ENCODE results near the gene HDHD3. TPM values are rescaled to one million over a fixed set of nuclear protein-coding genes. Genes with fewer than 3 reads are reported as not detected.

Gene HDHD3
- polyA plus RNA-seq, 1 donor (not counting 4 experiments of a cell fraction or from before 2014, with no cell fraction given), result 14.7 TPM

DNA sequence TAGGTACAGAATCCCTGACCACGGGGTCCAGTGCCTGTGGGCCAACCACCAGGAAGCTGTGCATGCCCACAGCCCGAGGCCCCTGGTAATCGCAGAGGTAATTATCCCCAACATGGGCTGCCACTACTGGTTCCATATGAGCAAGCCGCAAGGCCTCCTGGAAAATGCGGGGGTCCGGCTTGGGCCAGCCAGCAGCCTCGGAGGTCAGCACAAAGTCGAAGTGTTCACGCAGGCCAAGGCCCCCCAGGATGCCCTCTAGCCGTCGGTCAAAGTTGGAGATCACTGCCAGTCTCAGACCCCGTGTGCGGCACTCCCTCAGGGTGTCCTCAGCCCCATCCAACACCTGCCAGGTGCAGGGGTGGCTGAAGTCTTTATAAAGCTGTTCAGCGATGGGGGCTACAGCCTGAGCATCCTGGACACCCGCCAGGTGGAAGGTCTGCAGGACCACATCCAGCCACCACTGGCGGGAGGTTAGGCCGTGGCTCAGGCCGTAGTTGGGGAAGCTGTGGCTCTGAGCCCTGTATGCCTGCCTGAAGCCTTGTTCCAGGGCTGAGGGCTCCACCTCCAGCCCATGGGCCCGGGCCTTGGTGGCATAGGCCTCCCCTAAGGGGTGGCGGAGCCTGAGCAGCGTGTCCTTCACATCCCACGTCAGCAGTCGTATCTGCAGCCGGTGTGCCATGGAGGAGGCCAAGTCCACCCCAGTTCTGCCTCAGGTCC is 3.0 kb downstream of the HDHD3 start:
- no peak overlapping the region for H3K27ac ChIP-seq (ENCODE audit: control insufficient read depth, insufficient read depth, low read length)
- H3K79me2 ChIP-seq (ENCODE audit: control insufficient read depth, insufficient read depth, low read length), result peaks cover 7% of the 10 kb centered on the region
- no peak for FAIRE-seq
- no peak overlapping the region for H3K4me2 ChIP-seq (ENCODE audit: control insufficient read depth, extremely low read depth, insufficient read depth, low read depth, low read length)
- H2AFZ ChIP-seq (ENCODE audit: control insufficient read depth, low read length), result no peak overlapping the region
- H3K9me3 ChIP-seq (ENCODE audit: control insufficient read depth, low read depth, low read length), result no peaks in the 10 kb centered on the region
- H3K4me1 ChIP-seq (ENCODE audit: control insufficient read depth, extremely low read depth, insufficient read depth, low read length), result peaks cover 10% of the 10 kb centered on the region
- no peak for DNase-seq (ENCODE audit: low read depth, low spot score)
- H3K4me3 ChIP-seq (ENCODE audit: control insufficient read depth in 2 of 3, extremely low read depth in 1 of 3, insufficient read depth in 2 of 3, low read depth in 1 of 3, low read length in 3 of 3), result no peak overlapping the region
- peaks cover 14% of the 10 kb centered on the region in 2 experiments for H3K36me3 ChIP-seq (ENCODE audit: control insufficient read depth in 2 of 2, extremely low read depth in 1 of 2, insufficient read depth in 2 of 2, low read length in 2 of 2)
- H3K27me3 ChIP-seq (ENCODE audit: control insufficient read depth, extremely low read depth, insufficient read depth, low read length), result no peaks in the 10 kb centered on the region
- no peak overlapping the region for H3K9ac ChIP-seq (ENCODE audit: control insufficient read depth, extremely low read depth, insufficient read depth, low read length)
- H3K9me1 ChIP-seq (ENCODE audit: control insufficient read depth, extremely low read depth, insufficient read depth, low read length), result peaks cover 3% of the 10 kb centered on the region
- TF ChIP-seq, protein P1, sequence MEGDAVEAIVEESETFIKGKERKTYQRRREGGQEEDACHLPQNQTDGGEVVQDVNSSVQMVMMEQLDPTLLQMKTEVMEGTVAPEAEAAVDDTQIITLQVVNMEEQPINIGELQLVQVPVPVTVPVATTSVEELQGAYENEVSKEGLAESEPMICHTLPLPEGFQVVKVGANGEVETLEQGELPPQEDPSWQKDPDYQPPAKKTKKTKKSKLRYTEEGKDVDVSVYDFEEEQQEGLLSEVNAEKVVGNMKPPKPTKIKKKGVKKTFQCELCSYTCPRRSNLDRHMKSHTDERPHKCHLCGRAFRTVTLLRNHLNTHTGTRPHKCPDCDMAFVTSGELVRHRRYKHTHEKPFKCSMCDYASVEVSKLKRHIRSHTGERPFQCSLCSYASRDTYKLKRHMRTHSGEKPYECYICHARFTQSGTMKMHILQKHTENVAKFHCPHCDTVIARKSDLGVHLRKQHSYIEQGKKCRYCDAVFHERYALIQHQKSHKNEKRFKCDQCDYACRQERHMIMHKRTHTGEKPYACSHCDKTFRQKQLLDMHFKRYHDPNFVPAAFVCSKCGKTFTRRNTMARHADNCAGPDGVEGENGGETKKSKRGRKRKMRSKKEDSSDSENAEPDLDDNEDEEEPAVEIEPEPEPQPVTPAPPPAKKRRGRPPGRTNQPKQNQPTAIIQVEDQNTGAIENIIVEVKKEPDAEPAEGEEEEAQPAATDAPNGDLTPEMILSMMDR (optimal IDR thresholded peaks at IDR 0.05 in 1 of 3, IDR thresholded peaks at IDR 0.05 in 1 of 3, conservative IDR thresholded peaks at IDR 0.05 in 1 of 3; ENCODE audit: extremely low read depth in 1 of 3, insufficient read depth in 2 of 3, low read length in 3 of 3), result no peak
- TF ChIP-seq EZH2 (IDR thresholded peaks at IDR 0.05; ENCODE audit: low read length), result no peak
- dilution Hi-C loops (cut with MboI; ENCODE audit: extremely low pct_ligation_motif_present, low sequenced_read_pairs), result no loop called here
- no peaks in the 10 kb centered on the region for H4K20me1 ChIP-seq (ENCODE audit: control insufficient read depth, extremely low read depth, insufficient read depth, low read length)

GRCh38 chr9:113373256-113373655 is 3.5 kb downstream of the HDHD3 start:
- peaks cover 7% of the 10 kb centered on the region for H3K79me2 ChIP-seq (ENCODE audit: control insufficient read depth, insufficient read depth, low read length)
- TF ChIP-seq, protein P1 (optimal IDR thresholded peaks at IDR 0.05 in 1 of 3, IDR thresholded peaks at IDR 0.05 in 1 of 3, conservative IDR thresholded peaks at IDR 0.05 in 1 of 3; ENCODE audit: extremely low read depth in 1 of 3, insufficient read depth in 2 of 3, low read length in 3 of 3), result no peak
- DNase-seq (ENCODE audit: low read depth, low spot score) (no peak), FAIRE-seq (no peak)
- no peaks in the 10 kb centered on the region for H3K9me3 ChIP-seq (ENCODE audit: control insufficient read depth, low read depth, low read length)
- no peak overlapping the region for H3K4me3 ChIP-seq (ENCODE audit: control insufficient read depth in 2 of 3, extremely low read depth in 1 of 3, insufficient read depth in 2 of 3, low read depth in 1 of 3, low read length in 3 of 3)
- H3K9ac ChIP-seq (ENCODE audit: control insufficient read depth, extremely low read depth, insufficient read depth, low read length), result no peak overlapping the region
- H2AFZ ChIP-seq (ENCODE audit: control insufficient read depth, low read length), result no peak overlapping the region
- H3K4me1 ChIP-seq (ENCODE audit: control insufficient read depth, extremely low read depth, insufficient read depth, low read length), result peaks cover 10% of the 10 kb centered on the region
- H4K20me1 ChIP-seq (ENCODE audit: control insufficient read depth, extremely low read depth, insufficient read depth, low read length), result no peaks in the 10 kb centered on the region
- peaks cover 14% of the 10 kb centered on the region in 2 experiments for H3K36me3 ChIP-seq (ENCODE audit: control insufficient read depth in 2 of 2, extremely low read depth in 1 of 2, insufficient read depth in 2 of 2, low read length in 2 of 2)
- dilution Hi-C loops (cut with MboI; ENCODE audit: extremely low pct_ligation_motif_present, low sequenced_read_pairs), result no loop called here
- no peaks in the 10 kb centered on the region for H3K27me3 ChIP-seq (ENCODE audit: control insufficient read depth, extremely low read depth, insufficient read depth, low read length)
- no peak overlapping the region for H3K27ac ChIP-seq (ENCODE audit: control insufficient read depth, insufficient read depth, low read length)
- H3K4me2 ChIP-seq (ENCODE audit: control insufficient read depth, extremely low read depth, insufficient read depth, low read depth, low read length), result no peak overlapping the region
- peaks cover 3% of the 10 kb centered on the region for H3K9me1 ChIP-seq (ENCODE audit: control insufficient read depth, extremely low read depth, insufficient read depth, low read length)
